Sigmoid colon (tissue), 3 donors: ENCODE data around the gene ROMO1.
"Not testable (repeated sequence)": the region's sequence is repeated elsewhere in the genome, so short reads cannot be mapped to it uniquely, and the experiment has no call there.

Source experiments
- POLR2A ChIP-seq, 2 donors: fragments of 450-650 bp; IDR thresholded peaks; one replicate each; pipeline ENCODE4 v1.6.1; 2016; ENCODE audit warnings: antibody characterized with exemption in 2 of 2, mild to moderate bottlenecking in 2 of 2, moderate library complexity in 2 of 2
- TF ChIP-seq, protein P1 (sequence below), 4 experiments: fragments of 450-650 bp in 3 of 4; fragments of 200-600 bp in 1 of 4; IDR thresholded peaks; one replicate each; pipeline ENCODE4 v1.5.1; 2016 to 2019; ENCODE audit warnings: antibody characterized with exemption in 4 of 4, mild to moderate bottlenecking in 3 of 4, moderate library complexity in 2 of 4

DNA sequence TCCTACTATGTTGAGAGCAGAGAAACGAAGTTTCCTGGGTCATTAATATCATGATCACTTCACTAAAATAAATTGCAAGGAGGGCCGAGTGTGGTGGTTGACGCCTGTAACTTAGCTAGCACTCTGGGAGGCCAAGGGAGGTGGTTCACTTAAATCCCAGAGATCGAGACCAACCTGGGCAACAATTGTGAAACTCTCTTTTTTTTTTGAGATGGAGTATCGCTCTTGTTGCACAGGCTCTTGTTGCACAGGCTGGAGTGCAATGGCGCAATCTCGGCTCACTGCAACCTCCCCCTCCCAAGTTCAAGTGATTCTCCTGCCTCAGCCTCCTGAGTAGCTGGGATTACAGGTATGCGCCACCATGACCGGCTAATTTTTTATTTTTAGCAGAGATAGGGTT lies 13.9 kb downstream of the ROMO1 start:
- TF ChIP-seq POLR2A (IDR thresholded peaks at IDR 0.05): not testable (repeated sequence)
- TF ChIP-seq, protein P1, sequence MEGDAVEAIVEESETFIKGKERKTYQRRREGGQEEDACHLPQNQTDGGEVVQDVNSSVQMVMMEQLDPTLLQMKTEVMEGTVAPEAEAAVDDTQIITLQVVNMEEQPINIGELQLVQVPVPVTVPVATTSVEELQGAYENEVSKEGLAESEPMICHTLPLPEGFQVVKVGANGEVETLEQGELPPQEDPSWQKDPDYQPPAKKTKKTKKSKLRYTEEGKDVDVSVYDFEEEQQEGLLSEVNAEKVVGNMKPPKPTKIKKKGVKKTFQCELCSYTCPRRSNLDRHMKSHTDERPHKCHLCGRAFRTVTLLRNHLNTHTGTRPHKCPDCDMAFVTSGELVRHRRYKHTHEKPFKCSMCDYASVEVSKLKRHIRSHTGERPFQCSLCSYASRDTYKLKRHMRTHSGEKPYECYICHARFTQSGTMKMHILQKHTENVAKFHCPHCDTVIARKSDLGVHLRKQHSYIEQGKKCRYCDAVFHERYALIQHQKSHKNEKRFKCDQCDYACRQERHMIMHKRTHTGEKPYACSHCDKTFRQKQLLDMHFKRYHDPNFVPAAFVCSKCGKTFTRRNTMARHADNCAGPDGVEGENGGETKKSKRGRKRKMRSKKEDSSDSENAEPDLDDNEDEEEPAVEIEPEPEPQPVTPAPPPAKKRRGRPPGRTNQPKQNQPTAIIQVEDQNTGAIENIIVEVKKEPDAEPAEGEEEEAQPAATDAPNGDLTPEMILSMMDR (IDR thresholded peaks at IDR 0.05): not testable (repeated sequence)
